HG02938 (cell line): ENCODE measurements around the gene CARMIL1.

Source experiments
- ATAC-seq: cut with Tn5 transposase; IDR thresholded peaks from one replicate; pipeline ENCODE4 v1.9.1; 2021; ENCODE audit warnings: mild to moderate bottlenecking, moderate library complexity; ENCODE audit not compliant: unreplicated experiment

The CARMIL1 gene

GRCh38 chr6:25278914-25279747 lies at the start of gene CARMIL1:
TSS of gene CARMIL1 (plus strand) at chr6:25279374. CDS start at chr6:25279796, 422 bp downstream.
- ATAC-seq, result peak; percentile 68

GRCh38 chr6:25229671-25230321 lies 49.4 kb upstream of the CARMIL1 start:
- ATAC-seq, result no peak

DNA sequence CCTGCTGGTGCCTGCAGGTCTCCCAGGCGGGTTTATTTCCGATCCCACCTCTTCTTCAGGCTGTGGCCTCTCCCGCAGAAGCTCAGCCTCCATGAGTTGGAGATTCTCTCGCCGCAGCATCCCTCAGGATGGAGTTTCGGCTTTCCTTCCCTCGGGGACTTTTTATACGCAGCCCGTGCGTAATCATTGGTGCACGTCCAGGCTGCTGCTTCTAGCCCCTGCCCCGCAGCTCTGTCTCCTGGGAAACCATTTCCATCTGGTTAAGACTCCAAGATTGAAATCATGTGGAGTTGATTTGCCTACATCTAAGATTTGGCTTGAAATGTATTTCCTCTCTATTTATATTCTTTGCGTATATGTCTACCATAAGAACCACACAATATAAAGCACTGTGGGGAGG lies 46.7 kb upstream of the CARMIL1 start:
- ATAC-seq, result no peak

- ATAC-seq, result no peak
These were observed 45.9 kb upstream of the CARMIL1 start for GRCh38 chr6:25233226-25233625.

GRCh38 chr6:25237579-25237978 lies 41.6 kb upstream of the CARMIL1 start:
- ATAC-seq, result no peak

DNA sequence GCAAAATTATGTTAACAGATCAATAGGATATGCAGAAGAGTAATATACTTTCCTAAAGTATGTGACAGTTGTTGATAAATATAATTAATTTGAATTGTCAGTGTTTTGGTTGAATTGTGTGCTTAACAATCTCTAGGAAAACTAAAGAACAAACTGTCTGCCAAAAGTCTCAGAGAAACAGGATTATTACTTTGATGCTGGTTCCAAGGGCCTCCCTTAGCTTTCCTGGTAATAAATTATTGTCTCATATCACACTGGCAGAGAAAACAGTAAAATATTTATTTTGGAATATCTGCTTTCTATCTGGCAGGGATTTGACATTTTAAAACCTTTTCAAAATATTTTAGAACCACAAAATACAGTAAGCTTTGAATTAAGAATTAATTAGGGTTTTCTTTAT lies 40.1 kb upstream of the CARMIL1 start:
- ATAC-seq, result no peak

- no peak for ATAC-seq
These were observed 39.7 kb upstream of the CARMIL1 start for GRCh38 chr6:25239498-25239897.

DNA sequence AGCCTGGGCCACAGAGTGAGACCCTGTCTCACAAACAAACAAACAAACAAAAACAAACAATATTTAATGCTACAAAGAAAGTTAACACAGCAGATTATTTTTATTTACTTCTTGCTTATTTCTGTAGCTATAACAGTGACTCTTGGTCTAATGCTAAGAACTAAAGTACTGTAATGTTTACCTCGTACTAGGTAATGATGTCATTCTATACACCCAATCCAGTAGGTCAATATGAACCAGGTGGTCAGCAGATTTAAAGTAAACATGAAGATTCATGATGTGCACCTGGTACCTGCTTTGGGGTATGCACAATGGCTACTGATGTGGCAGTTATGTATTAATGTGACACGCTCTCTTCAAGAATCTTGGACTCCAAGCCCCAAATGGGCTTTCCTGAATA lies 36.6 kb upstream of the CARMIL1 start:
- no peak for ATAC-seq

DNA sequence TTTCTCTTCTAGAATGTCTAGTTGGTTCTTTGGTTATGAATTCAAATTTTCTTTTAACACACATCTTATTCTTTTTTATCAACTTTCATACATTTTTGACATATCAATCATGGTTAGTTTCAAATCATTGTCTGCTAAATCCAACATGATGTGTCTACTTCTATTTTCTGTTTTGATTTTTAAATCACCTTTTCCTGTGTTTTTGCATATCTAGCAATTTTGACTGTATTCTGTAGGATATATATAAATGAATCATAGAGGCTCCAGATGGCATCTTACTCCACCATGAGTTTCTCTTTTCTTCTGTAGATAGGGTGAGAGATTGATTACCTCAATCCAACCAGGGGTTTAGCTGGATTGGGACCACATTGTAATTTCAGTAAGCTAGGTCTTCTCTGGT lies 34.3 kb upstream of the CARMIL1 start:
- ATAC-seq, result no peak

GRCh38 chr6:25248123-25248522 lies 31.1 kb upstream of the CARMIL1 start:
- no peak for ATAC-seq

GRCh38 chr6:25249133-25249532 lies 30.0 kb upstream of the CARMIL1 start:
- no peak for ATAC-seq

DNA sequence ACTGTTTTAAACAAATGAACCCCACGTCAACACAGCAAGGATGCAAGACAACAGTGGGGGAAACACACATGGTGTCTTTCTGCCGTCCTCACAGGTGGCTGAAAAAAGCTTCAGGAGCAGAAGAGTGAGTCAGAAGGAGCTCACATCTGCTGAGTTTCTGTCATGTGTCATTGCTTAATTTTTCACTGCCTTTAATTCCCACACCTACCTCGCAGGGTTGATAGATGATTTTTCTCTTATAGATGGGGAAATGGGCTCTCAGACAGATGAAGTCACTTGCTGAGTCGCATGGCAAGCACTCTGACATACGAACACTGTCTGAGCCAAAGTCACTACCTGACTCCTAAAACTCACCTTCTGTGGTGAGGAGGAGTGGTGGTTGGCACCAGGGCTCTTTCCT lies 28.3 kb upstream of the CARMIL1 start:
- ATAC-seq, result no peak

DNA sequence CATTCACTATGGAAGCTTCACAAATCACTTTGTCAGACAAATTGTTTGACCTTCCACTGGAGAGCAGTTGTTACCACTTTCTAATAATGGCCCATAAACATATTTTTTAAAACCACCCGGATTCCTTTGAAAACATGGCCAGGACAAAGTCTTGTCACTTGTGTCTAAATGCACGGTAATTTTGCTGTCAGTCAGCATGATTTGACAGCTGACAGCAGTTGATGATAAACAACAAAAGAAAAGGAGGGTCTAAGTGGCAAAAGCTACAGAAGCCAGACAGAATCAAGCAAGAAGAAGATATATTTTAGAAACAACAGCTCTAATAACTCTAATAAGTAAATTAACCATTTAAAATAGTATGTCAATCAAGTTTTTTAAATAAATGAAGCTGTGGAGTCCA lies 27.7 kb upstream of the CARMIL1 start:
- no peak for ATAC-seq

GRCh38 chr6:25253351-25253750 lies 25.8 kb upstream of the CARMIL1 start:
- ATAC-seq, result no peak

- no peak for ATAC-seq
These were observed 24.5 kb upstream of the CARMIL1 start for GRCh38 chr6:25254671-25255070.

- ATAC-seq, result no peak
These were observed 21.4 kb upstream of the CARMIL1 start for GRCh38 chr6:25257686-25258348.

DNA sequence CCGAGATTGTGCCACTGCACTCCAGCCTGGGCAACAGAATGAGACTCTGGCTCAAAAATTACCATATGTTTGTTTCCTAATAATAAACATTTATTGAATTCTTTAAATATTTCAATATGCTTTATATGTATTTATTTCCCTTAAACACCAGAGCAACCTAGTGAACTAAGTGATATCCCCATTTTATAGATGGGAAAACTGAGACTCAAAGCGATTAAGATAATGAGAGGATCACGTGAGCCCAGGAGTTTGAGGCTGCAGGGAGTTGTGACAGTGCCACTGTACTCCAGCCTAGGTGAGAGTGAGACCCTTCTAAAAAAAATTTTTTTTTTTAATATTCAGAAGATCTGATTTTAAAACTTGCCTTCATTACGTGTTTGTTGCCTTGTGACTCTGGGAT lies 19.4 kb upstream of the CARMIL1 start:
- no peak for ATAC-seq

DNA sequence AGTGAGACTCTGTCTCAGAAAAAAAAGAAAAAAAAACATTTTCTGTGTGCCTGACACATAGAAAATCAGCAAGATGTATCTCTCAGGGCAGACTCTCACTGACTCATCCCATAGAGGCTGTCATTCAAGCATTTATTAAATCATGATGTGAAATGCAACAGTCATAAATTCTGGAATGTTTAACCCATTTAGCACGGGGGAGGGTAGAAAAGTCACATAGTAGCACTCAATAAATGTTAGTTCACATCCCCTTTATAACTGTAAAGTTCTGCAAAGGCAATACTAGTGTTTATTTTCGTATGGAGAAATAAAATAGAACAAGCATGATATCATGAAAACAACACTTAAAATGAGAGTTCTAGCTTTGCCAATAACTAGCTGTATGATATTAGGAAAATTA lies 15.5 kb upstream of the CARMIL1 start:
- ATAC-seq, result no peak

GRCh38 chr6:25266456-25267100 lies 12.6 kb upstream of the CARMIL1 start:
- no peak for ATAC-seq

- ATAC-seq, result no peak
These were observed 11.5 kb upstream of the CARMIL1 start for GRCh38 chr6:25267662-25268061.

DNA sequence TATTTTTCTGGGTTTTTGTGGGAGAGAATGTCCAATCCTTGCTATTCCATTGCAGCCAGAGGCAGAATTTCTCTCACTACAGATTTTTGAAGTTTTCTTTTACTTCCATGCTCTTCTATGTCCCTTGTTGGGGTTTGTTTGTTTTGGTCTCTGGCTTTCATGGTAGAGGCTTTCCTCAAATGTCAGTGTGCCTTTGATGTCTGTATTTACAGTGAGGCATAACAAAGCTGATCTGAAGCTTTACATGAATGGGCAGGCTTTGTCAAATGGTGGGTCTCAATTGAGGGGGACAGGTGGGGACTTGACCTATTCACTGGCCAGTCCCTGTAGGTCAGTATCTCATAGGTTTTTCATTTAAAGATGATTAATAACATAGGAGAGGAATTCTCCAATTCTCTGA lies 8.6 kb upstream of the CARMIL1 start:
- no peak for ATAC-seq
